ENCODE measurements around the gene WDFY4. TPM values are rescaled to one million over a fixed set of nuclear protein-coding genes. Genes with fewer than 3 reads are reported as not detected.

The WDFY4 gene
- total and polyA plus RNA-seq, 9 of the 15 experiments (the other 6 are each of a cell fraction or from before 2014, with no cell fraction given), result 0.01 to 0.02 (median 0.01) TPM; not detected in 6

DNA sequence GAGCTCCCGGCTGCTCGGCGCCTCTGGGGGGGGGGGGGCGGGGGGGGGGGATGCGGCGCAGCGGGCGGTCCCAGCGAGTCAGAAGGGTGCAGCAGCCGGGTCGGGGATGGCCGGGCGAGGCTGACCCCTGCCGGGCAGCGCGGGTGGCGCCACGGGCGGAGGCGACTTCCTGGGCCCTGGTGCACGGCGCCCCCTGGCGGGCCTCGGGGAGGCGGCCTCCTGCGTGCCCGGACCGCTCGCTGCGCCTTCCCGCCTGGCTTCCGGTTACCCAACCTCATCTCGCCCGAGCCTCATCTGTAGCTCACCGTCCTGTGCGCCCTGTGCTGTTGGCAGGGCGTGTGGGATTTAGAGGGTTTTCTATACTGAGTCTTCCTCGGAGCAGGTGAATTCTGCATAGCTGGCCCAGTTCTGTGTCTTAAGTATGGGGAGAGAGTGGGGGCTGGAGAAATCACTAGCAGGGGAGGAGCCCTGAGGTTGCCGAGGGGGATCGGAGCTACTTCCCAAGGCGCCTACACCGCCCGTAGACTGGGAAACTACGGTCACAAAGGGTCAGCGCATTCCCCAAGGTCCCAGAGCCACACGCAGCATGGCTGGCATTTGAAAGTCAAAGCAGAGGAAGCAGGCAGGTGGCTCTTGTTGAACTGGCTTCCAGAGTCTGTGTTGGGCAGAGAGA is 28.3 kb upstream of the WDFY4 start (continued):
- TF ChIP-seq GTF2B (IDR thresholded peaks at IDR 0.05; ENCODE audit: extremely low read depth, insufficient read length), result no peak
- TF ChIP-seq ARID3B (CRISPR knock-in tag; IDR thresholded peaks at IDR 0.05; ENCODE audit: borderline replicate concordance), result no peak
- TF ChIP-seq TBP (optimal IDR thresholded peaks at IDR 0.05; ENCODE audit: low read depth, low read length), result peak; percentile 16
- TF ChIP-seq, protein P1, sequence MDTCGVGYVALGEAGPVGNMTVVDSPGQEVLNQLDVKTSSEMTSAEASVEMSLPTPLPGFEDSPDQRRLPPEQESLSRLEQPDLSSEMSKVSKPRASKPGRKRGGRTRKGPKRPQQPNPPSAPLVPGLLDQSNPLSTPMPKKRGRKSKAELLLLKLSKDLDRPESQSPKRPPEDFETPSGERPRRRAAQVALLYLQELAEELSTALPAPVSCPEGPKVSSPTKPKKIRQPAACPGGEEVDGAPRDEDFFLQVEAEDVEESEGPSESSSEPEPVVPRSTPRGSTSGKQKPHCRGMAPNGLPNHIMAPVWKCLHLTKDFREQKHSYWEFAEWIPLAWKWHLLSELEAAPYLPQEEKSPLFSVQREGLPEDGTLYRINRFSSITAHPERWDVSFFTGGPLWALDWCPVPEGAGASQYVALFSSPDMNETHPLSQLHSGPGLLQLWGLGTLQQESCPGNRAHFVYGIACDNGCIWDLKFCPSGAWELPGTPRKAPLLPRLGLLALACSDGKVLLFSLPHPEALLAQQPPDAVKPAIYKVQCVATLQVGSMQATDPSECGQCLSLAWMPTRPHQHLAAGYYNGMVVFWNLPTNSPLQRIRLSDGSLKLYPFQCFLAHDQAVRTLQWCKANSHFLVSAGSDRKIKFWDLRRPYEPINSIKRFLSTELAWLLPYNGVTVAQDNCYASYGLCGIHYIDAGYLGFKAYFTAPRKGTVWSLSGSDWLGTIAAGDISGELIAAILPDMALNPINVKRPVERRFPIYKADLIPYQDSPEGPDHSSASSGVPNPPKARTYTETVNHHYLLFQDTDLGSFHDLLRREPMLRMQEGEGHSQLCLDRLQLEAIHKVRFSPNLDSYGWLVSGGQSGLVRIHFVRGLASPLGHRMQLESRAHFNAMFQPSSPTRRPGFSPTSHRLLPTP (IDR thresholded peaks at IDR 0.05; ENCODE audit: borderline replicate concordance, extremely low read depth, insufficient read length), result no peak
- no peak for TF ChIP-seq DACH1 (IDR thresholded peaks at IDR 0.05; ENCODE audit: partially characterized antibody)
- no peak for TF ChIP-seq FOXP1 (CRISPR knock-in tag; IDR thresholded peaks at IDR 0.05)
- no peak for TF ChIP-seq IRF2 (CRISPR knock-in tag; IDR thresholded peaks at IDR 0.05)
- TF ChIP-seq, protein P2, sequence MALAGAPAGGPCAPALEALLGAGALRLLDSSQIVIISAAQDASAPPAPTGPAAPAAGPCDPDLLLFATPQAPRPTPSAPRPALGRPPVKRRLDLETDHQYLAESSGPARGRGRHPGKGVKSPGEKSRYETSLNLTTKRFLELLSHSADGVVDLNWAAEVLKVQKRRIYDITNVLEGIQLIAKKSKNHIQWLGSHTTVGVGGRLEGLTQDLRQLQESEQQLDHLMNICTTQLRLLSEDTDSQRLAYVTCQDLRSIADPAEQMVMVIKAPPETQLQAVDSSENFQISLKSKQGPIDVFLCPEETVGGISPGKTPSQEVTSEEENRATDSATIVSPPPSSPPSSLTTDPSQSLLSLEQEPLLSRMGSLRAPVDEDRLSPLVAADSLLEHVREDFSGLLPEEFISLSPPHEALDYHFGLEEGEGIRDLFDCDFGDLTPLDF (CRISPR knock-in tag; IDR thresholded peaks at IDR 0.05), result peak; percentile 72; the same call in 1 of the 2 replicates
- no peak for TF ChIP-seq IFI16 (CRISPR knock-in tag; IDR thresholded peaks at IDR 0.05)
- peak; percentile 53; the same call in 1 of the 2 replicates for TF ChIP-seq CREB1 (IDR thresholded peaks at IDR 0.05)
- TF ChIP-seq CREB1 (CRISPR knock-in tag; IDR thresholded peaks at IDR 0.05), result peak; percentile 48
- no peak for TF ChIP-seq FOXP4 (CRISPR knock-in tag; IDR thresholded peaks at IDR 0.05; ENCODE audit: borderline replicate concordance)
- no peak for TF ChIP-seq SRSF1 (IDR thresholded peaks at IDR 0.05; ENCODE audit: low read depth, low read length)
- peak; percentile 69 for TF ChIP-seq HMGN3 (IDR thresholded peaks at IDR 0.05; ENCODE audit: borderline replicate concordance, extremely low read depth, insufficient read length, low read depth, low read length)
- no peak for TF ChIP-seq ZFP1 (CRISPR knock-in tag; IDR thresholded peaks at IDR 0.05)
- TF ChIP-seq XRCC4 (IDR thresholded peaks at IDR 0.05; ENCODE audit: extremely low read depth, insufficient read depth, insufficient read length), result no peak
- no peak for TF ChIP-seq SPI1 (IDR thresholded peaks at IDR 0.05; ENCODE audit: borderline replicate concordance, low read depth, low read length)
- no peak for TF ChIP-seq ZNF175 (CRISPR knock-in tag; IDR thresholded peaks at IDR 0.05; ENCODE audit: low read depth)
